22Rv1 (cell line): ENCODE data around the gene FAM204A.

Experiments used
- ZFX ChIP-seq: fragments of 450-650 bp; IDR thresholded peaks from 2 replicates; pipeline ENCODE4 v1.6.1; 2017; ENCODE audit warnings: antibody characterized with exemption, borderline replicate concordance
- TF ChIP-seq, protein P1 (sequence below): fragments of 450-650 bp; IDR thresholded peaks from 2 replicates; pipeline ENCODE4 v1.5.1; 2017; ENCODE audit warnings: mild to moderate bottlenecking

DNA sequence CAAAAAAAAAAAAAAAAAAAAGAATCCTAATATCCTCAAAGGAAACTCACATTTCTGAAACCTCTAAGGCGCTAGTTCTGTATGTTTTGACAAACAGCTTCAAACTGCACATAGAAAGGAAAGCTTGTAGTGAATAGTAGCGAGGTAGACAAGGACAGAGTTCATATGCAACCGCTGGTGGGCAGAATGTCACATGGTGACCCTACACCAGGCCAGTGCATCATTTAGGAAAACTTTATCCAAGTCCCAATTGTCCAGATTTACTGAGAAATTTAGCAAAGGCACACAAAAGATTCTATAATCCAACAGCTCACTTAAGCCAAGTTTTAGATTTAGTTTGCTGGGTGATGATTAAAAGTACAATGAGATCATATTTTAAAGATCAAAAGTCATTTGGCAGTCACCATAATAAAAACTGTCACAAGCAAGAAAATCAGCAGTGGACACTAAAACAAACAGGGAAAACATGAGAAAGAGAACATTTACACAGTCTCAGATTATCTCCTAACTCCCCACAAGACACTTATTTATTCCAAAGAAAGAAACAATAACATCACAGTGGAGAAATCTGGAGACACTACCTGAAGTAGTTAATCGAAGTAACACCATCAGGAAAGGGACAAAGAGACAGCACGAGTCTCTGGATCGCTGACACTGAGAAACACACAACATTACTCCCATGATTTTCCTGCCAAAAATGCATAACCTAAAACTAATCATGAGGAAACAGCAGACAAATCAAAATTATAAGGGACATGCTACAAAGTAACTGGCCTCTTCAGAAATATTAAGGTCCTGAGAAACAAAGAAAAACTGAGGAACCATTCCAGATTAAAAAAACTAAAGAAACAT lies 20.2 kb downstream of the FAM204A start:
- TF ChIP-seq, protein P1, sequence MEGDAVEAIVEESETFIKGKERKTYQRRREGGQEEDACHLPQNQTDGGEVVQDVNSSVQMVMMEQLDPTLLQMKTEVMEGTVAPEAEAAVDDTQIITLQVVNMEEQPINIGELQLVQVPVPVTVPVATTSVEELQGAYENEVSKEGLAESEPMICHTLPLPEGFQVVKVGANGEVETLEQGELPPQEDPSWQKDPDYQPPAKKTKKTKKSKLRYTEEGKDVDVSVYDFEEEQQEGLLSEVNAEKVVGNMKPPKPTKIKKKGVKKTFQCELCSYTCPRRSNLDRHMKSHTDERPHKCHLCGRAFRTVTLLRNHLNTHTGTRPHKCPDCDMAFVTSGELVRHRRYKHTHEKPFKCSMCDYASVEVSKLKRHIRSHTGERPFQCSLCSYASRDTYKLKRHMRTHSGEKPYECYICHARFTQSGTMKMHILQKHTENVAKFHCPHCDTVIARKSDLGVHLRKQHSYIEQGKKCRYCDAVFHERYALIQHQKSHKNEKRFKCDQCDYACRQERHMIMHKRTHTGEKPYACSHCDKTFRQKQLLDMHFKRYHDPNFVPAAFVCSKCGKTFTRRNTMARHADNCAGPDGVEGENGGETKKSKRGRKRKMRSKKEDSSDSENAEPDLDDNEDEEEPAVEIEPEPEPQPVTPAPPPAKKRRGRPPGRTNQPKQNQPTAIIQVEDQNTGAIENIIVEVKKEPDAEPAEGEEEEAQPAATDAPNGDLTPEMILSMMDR, result no peak
- TF ChIP-seq ZFX, result no peak
